ENCODE data around the gene FLNC.

DNA sequence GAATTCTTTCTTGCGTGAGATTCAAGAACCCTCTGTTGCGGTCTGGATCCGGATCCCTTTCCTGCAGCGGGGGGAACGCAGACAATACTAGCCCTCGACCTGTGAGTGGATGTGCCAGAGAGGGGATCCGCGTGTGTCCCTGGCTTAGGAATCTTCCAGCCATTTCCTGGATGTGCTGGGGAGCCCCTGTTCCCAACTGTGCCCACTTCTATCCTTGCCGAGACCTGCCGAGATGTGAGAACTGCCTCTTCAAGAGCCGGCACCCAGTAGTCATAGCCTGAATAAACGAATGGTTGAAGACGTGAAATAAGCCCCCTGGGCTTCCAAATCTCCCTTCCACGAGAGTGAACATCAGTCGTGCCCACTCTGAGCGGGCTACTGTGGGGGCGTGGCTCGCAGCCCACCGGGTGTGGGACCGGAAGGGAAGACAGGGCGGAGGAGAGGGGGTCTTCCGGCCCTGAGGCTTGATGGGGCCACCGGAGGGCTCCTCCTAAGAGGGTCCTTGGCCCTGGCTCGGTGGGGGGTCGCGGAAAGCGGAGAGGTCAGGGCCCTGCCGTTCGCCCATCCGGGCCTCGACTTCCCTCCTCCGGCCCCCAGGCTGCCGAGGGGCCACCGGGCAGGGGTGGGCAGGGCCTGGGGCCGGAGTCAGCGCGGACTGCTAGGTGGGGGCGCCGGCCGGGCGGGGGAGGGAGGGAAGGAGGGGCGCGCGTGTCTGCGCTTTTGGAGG, 39.7 kb upstream of the FLNC start:
- TF ChIP-seq CTCF (IDR thresholded peaks at IDR 0.05) (no peak), ZFX (IDR thresholded peaks at IDR 0.05; ENCODE audit: borderline replicate concordance) (no peak)

All from 22Rv1 (cell line).